HepG2 (cell line): ENCODE results near the gene NDUFC1. TPM values are rescaled to one million over a fixed set of nuclear protein-coding genes. Genes with fewer than 3 reads are reported as not detected.

Source experiments
- ARNT2 ChIP-seq: sonication (generic); formaldehyde crosslinking; IDR thresholded peaks from 2 replicates; pipeline ENCODE4 v1.8.0; 2022; ENCODE audit warnings: mild to moderate bottlenecking, low read depth, missing genetic modification reagents, moderate library complexity
- ETV6 ChIP-seq: sonication (generic); formaldehyde crosslinking; conservative IDR thresholded peaks from 2 replicates; pipeline ENCODE4 v1.4.0; 2020; ENCODE audit warnings: missing genetic modification reagents
- KLF13 ChIP-seq: sonication (generic); formaldehyde crosslinking; IDR thresholded peaks from 2 replicates; pipeline ENCODE4 v1.4.0; 2020; ENCODE audit warnings: mild to moderate bottlenecking, missing genetic modification reagents
- KLF16 ChIP-seq, 2 experiments: sonication (generic) in 1 of 2; formaldehyde crosslinking in 1 of 2; IDR thresholded peaks; 2 replicates each; pipeline versions ENCODE4 v1.6.1 to v1.8.0; 2016 to 2023; ENCODE audit warnings: missing genetic modification reagents in 2 of 2, missing compliant biosample characterization in 1 of 2
- MED8 ChIP-seq: sonication (generic); formaldehyde crosslinking; IDR thresholded peaks from 2 replicates; pipeline ENCODE4 v1.8.1; 2023; ENCODE audit warnings: mild to moderate bottlenecking, missing genetic modification reagents; ENCODE audit not compliant: insufficient replicate concordance
- NFIC ChIP-seq: IDR thresholded peaks from 2 replicates; pipeline ENCODE4 v1.6.1; 2012; ENCODE audit warnings: mild to moderate bottlenecking, low read length, inconsistent platforms
- POLR2AphosphoS5 ChIP-seq: IDR thresholded peaks from 2 replicates; pipeline ENCODE4 v1.6.1; 2012; ENCODE audit warnings: low read depth, low read length
- PREB ChIP-seq: sonication (generic); formaldehyde crosslinking; IDR thresholded peaks from 2 replicates; pipeline ENCODE4 v1.4.0; 2020; ENCODE audit warnings: missing genetic modification reagents
- SRSF9 ChIP-seq: fragments of 200-400 bp; formaldehyde crosslinking; IDR thresholded peaks from 2 replicates; pipeline ENCODE4 v1.6.1; 2018; ENCODE audit warnings: borderline replicate concordance, mild to moderate bottlenecking, low read depth, low read length; ENCODE audit not compliant: insufficient read depth, poor library complexity, severe bottlenecking
- ZBTB42 ChIP-seq: sonication (generic); formaldehyde crosslinking; IDR thresholded peaks from 2 replicates; pipeline ENCODE4 v1.5.0; 2020; ENCODE audit warnings: mild to moderate bottlenecking, missing genetic modification reagents
- ZNF142 ChIP-seq: sonication (generic); formaldehyde crosslinking; IDR thresholded peaks from 2 replicates; pipeline ENCODE4 v1.4.0; 2020; ENCODE audit warnings: missing genetic modification reagents
- ZNF280B ChIP-seq: sonication (generic); formaldehyde crosslinking; IDR thresholded peaks from 2 replicates; pipeline ENCODE4 v1.5.0; 2020; ENCODE audit warnings: missing genetic modification reagents, mild to moderate bottlenecking, borderline replicate concordance
- ZNF770 ChIP-seq: sonication (generic); formaldehyde crosslinking; IDR thresholded peaks from 2 replicates; pipeline ENCODE4 v1.5.0; 2020; ENCODE audit warnings: mild to moderate bottlenecking, missing genetic modification reagents
- ZNF800 ChIP-seq: sonication (generic); formaldehyde crosslinking; IDR thresholded peaks from 2 replicates; pipeline ENCODE4 v1.4.0; 2020; ENCODE audit warnings: missing genetic modification reagents
- ZSCAN29 ChIP-seq: sonication (generic); formaldehyde crosslinking; conservative IDR thresholded peaks from 2 replicates; pipeline ENCODE4 v1.4.0; 2020; ENCODE audit warnings: mild to moderate bottlenecking, missing genetic modification reagents
- polyA plus RNA-seq, 8 experiments: library from polyadenylated mRNA; depleted of rRNA in 3 of 8; stranded (reverse) in 7 of 8; unstranded in 1 of 8; fragments of >200 nt; fragmentation: Illumina TruSeq in 4 of 8; extraction: Trizol in 4 of 8; gene quantifications; 2 replicates each; pipeline versions ENCODE4 v1.2.1 to v1.2.3, GENCODE V29; 2011 to 2016; ENCODE audit warnings: low read depth in 4 of 8, missing spikeins in 1 of 8, mixed read lengths in 1 of 8; ENCODE audit not compliant: insufficient read depth in 1 of 8
- total RNA-seq, 5 experiments: library from RNA; depleted of rRNA; stranded (reverse); fragments of >200 nt; fragmentation: Illumina TruSeq; extraction: Trizol; gene quantifications; 2 replicates each; pipeline ENCODE4 v1.2.3, GENCODE V29; 2016; ENCODE audit warnings: low read depth in 1 of 5

Gene NDUFC1
- total and polyA plus RNA-seq, 2 of the 13 experiments (the other 11 are each of a cell fraction or from before 2014, with no cell fraction given) = 43.4 to 96.4 TPM

GRCh38 chr4:139295206-139295941 lies 6.9 kb downstream of the NDUFC1 start (continued):
- no peak for TF ChIP-seq NFIC
- peak in 1 of 2 experiments; percentile 69; a peak in 1 of 4 replicates for TF ChIP-seq KLF16 (CRISPR knock-in tag; IDR thresholded peaks at IDR 0.05)
- TF ChIP-seq POLR2AphosphoS5 = peak; percentile 77
- TF ChIP-seq ETV6 (CRISPR knock-in tag) = no peak; the same call in 1 of the 2 replicates
- TF ChIP-seq ARNT2 (CRISPR knock-in tag) = peak; percentile 66; the same call in 1 of the 2 replicates
- TF ChIP-seq ZSCAN29 (CRISPR knock-in tag) = peak; percentile 65; the same call in 1 of the 2 replicates
- peak; percentile 72; the same call in 1 of the 2 replicates for TF ChIP-seq ZNF770 (CRISPR knock-in tag)
- peak; percentile 85 for TF ChIP-seq ZNF800 (CRISPR knock-in tag)
- TF ChIP-seq KLF13 = no peak
- TF ChIP-seq SRSF9 = no peak
- TF ChIP-seq PREB = no peak
- TF ChIP-seq ZNF142 = peak; percentile 53; the same call in 1 of the 2 replicates
- TF ChIP-seq MED8 (CRISPR knock-in tag) = peak; percentile 90
- TF ChIP-seq ZBTB42 (CRISPR knock-in tag) = 0 out of 2 replicates have a peak, but pooled peaks have one; percentile 62
- peak; percentile 75; the same call in 1 of the 2 replicates for TF ChIP-seq ZNF280B
